Inflammatory macrophage (primary cell): ENCODE data around the gene SNX20.

Experiments
- DNase-seq, 2 donors: peaks; one replicate each; pipeline ENCODE4 v3.0.0-alpha.2; 2020 to 2022

SNX20 gene

GRCh38 chr16:50634090-50634489 is 47.0 kb downstream of the SNX20 start:
- no peak for DNase-seq

GRCh38 chr16:50632927-50633800 is 47.9 kb downstream of the SNX20 start:
- no peak for DNase-seq

GRCh38 chr16:50631985-50632576 is 49.0 kb downstream of the SNX20 start:
- DNase-seq, result no peak

GRCh38 chr16:50631249-50631984 is 49.7 kb downstream of the SNX20 start:
- no peak for DNase-seq

GRCh38 chr16:50630394-50631020 is 50.6 kb downstream of the SNX20 start:
- DNase-seq, result no peak

GRCh38 chr16:50629334-50629733 is 51.8 kb downstream of the SNX20 start:
- DNase-seq, result no peak

- DNase-seq, result no peak
These were observed 52.8 kb downstream of the SNX20 start for GRCh38 chr16:50628156-50628802.

GRCh38 chr16:50627419-50627818 is 53.7 kb downstream of the SNX20 start:
- DNase-seq, result peak in 1 of 2 donors; percentile 27

GRCh38 chr16:50626868-50627267 is 54.2 kb downstream of the SNX20 start:
- peak in 1 of 2 donors; percentile 34 for DNase-seq

GRCh38 chr16:50625374-50625773 is 55.7 kb downstream of the SNX20 start:
- DNase-seq, result no peak

GRCh38 chr16:50624449-50624970 is 56.6 kb downstream of the SNX20 start:
- DNase-seq, result no peak

GRCh38 chr16:50622643-50623369 is 58.3 kb downstream of the SNX20 start:
- DNase-seq, result no peak

GRCh38 chr16:50622029-50622428 is 59.1 kb downstream of the SNX20 start:
- no peak for DNase-seq
